Tibial nerve (tissue), 3 donors: ENCODE data around the gene BPIFB2.

Experiments used
- POLR2A ChIP-seq, 2 donors: fragments of 450-650 bp; IDR thresholded peaks; one replicate each; pipeline ENCODE4 v1.6.1; 2017; ENCODE audit warnings: antibody characterized with exemption in 2 of 2, mild to moderate bottlenecking in 2 of 2, moderate library complexity in 2 of 2
- TF ChIP-seq, protein P1 (sequence below), 5 experiments: fragments of 200-600 bp in 3 of 5; fragments of 450-650 bp in 2 of 5; sonication (generic) in 3 of 5; IDR thresholded peaks; one replicate each; pipeline ENCODE4 v1.5.1; 2016 to 2019; ENCODE audit warnings: antibody characterized with exemption in 5 of 5, mild to moderate bottlenecking in 3 of 5, moderate library complexity in 2 of 5

- no peak for TF ChIP-seq POLR2A (IDR thresholded peaks at IDR 0.05)
- TF ChIP-seq, protein P1, sequence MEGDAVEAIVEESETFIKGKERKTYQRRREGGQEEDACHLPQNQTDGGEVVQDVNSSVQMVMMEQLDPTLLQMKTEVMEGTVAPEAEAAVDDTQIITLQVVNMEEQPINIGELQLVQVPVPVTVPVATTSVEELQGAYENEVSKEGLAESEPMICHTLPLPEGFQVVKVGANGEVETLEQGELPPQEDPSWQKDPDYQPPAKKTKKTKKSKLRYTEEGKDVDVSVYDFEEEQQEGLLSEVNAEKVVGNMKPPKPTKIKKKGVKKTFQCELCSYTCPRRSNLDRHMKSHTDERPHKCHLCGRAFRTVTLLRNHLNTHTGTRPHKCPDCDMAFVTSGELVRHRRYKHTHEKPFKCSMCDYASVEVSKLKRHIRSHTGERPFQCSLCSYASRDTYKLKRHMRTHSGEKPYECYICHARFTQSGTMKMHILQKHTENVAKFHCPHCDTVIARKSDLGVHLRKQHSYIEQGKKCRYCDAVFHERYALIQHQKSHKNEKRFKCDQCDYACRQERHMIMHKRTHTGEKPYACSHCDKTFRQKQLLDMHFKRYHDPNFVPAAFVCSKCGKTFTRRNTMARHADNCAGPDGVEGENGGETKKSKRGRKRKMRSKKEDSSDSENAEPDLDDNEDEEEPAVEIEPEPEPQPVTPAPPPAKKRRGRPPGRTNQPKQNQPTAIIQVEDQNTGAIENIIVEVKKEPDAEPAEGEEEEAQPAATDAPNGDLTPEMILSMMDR (IDR thresholded peaks at IDR 0.05), result no peak
These were observed 3.4 kb downstream of the BPIFB2 start for GRCh38 chr20:33010674-33011449.
